Gastroesophageal sphincter (tissue), 4 donors: ENCODE results near the gene LMX1B. TPM values are rescaled to one million over a fixed set of nuclear protein-coding genes. Genes with fewer than 3 reads are reported as not detected.

Source experiments
- ATAC-seq: fragments of 150-250 bp; one replicate; pipeline ENCODE4 v1.9.1; 2016; ENCODE audit warnings: mild to moderate bottlenecking, moderate library complexity
- H3K27ac ChIP-seq, 4 donors: fragments of 200-600 bp; sonication (generic) in 3 of 4; 1 replicate in 3 of 4; 2 replicates in 1 of 4; pipeline ENCODE4 v1.5.1; 2016 to 2019
- H3K27me3 ChIP-seq: fragments of 200-600 bp; sonication (generic); one replicate; pipeline ENCODE4 v1.5.1; 2019
- H3K36me3 ChIP-seq, 2 donors: fragments of 200-600 bp; sonication (generic); one replicate each; pipeline ENCODE4 v1.5.1; 2019; ENCODE audit warnings: control low read depth in 1 of 2
- H3K4me1 ChIP-seq, 3 donors: fragments of 200-600 bp; sonication (generic); 1 replicate in 2 of 3; 2 replicates in 1 of 3; pipeline ENCODE4 v1.5.1; 2016 to 2019; ENCODE audit warnings: control low read depth in 2 of 3
- H3K4me3 ChIP-seq, 2 donors: fragments of 200-600 bp; sonication (generic); one replicate each; pipeline ENCODE4 v1.5.1; 2019; ENCODE audit warnings: mild to moderate bottlenecking in 1 of 2, moderate library complexity in 1 of 2
- H3K9me3 ChIP-seq, 3 donors: fragments of 200-600 bp; sonication (generic); one replicate each; pipeline ENCODE4 v1.5.1; 2017 to 2019; ENCODE audit warnings: control low read depth in 2 of 3
- EP300 ChIP-seq: sonication (generic); formaldehyde crosslinking; IDR thresholded peaks from one replicate; pipeline ENCODE4 v1.6.1; 2017; ENCODE audit warnings: antibody characterized with exemption, mild to moderate bottlenecking
- POLR2A ChIP-seq, 2 donors: fragments of 450-650 bp; IDR thresholded peaks; one replicate each; pipeline ENCODE4 v1.6.1; 2017; ENCODE audit warnings: antibody characterized with exemption in 2 of 2, mild to moderate bottlenecking in 2 of 2, moderate library complexity in 1 of 2
- POLR2AphosphoS5 ChIP-seq: sonication (generic); formaldehyde crosslinking; IDR thresholded peaks from one replicate; pipeline ENCODE4 v1.6.1; 2017; ENCODE audit warnings: antibody characterized with exemption
- WGBS, 2 donors: methylation state at CpG; one replicate each; pipeline ENCODE4 v1.1.5; 2018; ENCODE audit warnings: low coverage in 1 of 2; 5-methylcytosine and 5-hydroxymethylcytosine counted together
- total RNA-seq, 4 donors: library from RNA; depleted of rRNA; stranded (reverse); fragments of >200 nt; gene quantifications; one replicate each; pipeline ENCODE4 v1.1.0, GENCODE V29; 2016
- TF ChIP-seq, protein P1 (sequence below), 4 experiments: fragments of 200-600 bp in 2 of 4; fragments of 450-650 bp in 2 of 4; sonication (generic) in 1 of 4; IDR thresholded peaks; one replicate each; pipeline ENCODE4 v1.5.1; 2017 to 2019; ENCODE audit warnings: antibody characterized with exemption in 4 of 4, mild to moderate bottlenecking in 2 of 4, moderate library complexity in 2 of 4

LMX1B gene
- total RNA-seq, 4 donors from 2014 or later, result 0.13 to 0.58 (median 0.27) TPM

DNA sequence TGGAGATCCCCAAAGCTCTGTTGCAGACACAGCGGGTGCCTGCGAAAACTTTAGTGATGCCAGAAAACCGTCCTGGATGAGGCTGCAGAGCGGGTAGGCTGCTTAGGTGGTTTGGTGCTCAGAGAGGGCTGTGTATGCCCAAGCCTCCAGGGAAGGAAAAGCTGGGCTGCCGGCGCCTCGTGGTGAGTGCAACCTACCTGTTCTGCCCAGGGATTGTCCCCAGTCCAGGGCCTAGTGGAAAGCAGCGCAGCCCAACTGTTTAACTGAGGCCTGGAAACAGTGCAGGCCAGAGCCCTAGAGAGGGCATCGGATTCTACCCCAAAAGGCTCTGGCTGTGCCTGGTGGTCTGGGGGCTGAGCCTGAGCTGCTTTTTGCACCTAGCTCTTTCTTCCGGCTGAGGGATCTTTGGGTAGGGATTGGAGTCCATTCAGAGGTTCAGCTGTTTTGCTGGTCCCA, 2.8 kb downstream of the LMX1B start:
- TF ChIP-seq POLR2A (IDR thresholded peaks at IDR 0.05), result no peak
- TF ChIP-seq POLR2AphosphoS5, result no peak
- no peak for TF ChIP-seq EP300
- TF ChIP-seq, protein P1, sequence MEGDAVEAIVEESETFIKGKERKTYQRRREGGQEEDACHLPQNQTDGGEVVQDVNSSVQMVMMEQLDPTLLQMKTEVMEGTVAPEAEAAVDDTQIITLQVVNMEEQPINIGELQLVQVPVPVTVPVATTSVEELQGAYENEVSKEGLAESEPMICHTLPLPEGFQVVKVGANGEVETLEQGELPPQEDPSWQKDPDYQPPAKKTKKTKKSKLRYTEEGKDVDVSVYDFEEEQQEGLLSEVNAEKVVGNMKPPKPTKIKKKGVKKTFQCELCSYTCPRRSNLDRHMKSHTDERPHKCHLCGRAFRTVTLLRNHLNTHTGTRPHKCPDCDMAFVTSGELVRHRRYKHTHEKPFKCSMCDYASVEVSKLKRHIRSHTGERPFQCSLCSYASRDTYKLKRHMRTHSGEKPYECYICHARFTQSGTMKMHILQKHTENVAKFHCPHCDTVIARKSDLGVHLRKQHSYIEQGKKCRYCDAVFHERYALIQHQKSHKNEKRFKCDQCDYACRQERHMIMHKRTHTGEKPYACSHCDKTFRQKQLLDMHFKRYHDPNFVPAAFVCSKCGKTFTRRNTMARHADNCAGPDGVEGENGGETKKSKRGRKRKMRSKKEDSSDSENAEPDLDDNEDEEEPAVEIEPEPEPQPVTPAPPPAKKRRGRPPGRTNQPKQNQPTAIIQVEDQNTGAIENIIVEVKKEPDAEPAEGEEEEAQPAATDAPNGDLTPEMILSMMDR (IDR thresholded peaks at IDR 0.05), result no peak
- peaks cover 98% of the 10 kb centered on the region for H3K27me3 ChIP-seq
- no peaks in the 10 kb centered on the region for H3K9me3 ChIP-seq
- H3K27ac ChIP-seq, result no peak overlapping the region
- no peaks in the 10 kb centered on the region for H3K36me3 ChIP-seq
- no peak for ATAC-seq
- no peak overlapping the region for H3K4me3 ChIP-seq
- 92% methylated on average over 2 to 6 of the region's 10 CpGs for WGBS, 2 donors
- H3K4me1 ChIP-seq, result peaks cover 0 to 54% (median 23%) of the 10 kb centered on the region in 3 donors

DNA sequence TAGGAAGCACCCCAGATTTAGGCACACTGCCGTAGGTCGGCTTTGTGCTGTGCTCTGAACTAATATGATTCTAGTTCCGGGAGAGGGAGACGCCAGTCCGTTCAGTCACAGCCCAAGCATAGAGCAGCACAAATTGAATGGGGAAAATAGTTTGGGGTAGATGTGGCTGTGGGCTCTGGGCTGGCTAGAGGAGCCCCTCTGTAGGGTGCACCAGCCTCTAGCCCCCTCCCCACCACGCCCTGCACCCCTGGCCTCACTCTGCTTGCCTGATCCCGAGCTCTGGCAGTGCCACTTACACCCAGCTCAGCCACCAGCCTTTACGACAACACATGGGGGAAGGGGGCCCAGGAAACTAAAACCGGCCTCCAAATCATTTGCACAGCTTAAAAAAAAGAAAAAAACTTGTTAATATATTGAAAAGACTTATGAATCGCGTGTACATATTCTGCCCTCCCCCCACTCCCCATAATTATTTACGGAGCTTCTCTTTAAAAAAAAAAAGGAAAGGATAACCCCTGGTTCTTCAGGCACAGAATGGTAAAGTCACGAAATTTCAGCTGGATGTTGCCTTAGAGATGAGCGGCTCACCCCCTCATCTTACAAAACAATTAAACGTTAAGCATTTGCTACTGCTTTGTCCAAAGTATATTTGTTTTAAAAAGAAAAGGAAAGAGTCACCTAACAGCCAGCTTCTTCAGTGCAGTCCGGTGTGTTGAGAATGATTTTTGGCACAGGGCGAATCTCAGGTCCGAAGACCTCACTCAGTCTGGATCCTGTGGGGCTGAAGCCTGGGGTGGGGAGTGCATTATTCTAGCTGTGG, 3.5 kb downstream of the LMX1B start:
- Histone ChIP-seq H3K36me3 (no peaks in the 10 kb centered on the region), H3K27me3 (peaks cover 98% of the 10 kb centered on the region), H3K4me3 (no peak overlapping the region), H3K27ac (no peak overlapping the region), H3K4me1 (peaks cover 0 to 47% (median 16%) of the 10 kb centered on the region in 3 donors), H3K9me3 (no peaks in the 10 kb centered on the region)
- ATAC-seq, result no peak
- 58% methylated on average over 9 to 13 of the region's 18 CpGs for WGBS, 2 donors
- no peak for TF ChIP-seq POLR2A (IDR thresholded peaks at IDR 0.05)
- TF ChIP-seq POLR2AphosphoS5, result no peak
- TF ChIP-seq, protein P1 (IDR thresholded peaks at IDR 0.05), result no peak
- TF ChIP-seq EP300, result no peak

GRCh38 chr9:126617823-126618165, 4.1 kb downstream of the LMX1B start:
- ATAC-seq, result no peak
- Histone ChIP-seq H3K27me3 (peaks cover 98% of the 10 kb centered on the region), H3K36me3 (no peaks in the 10 kb centered on the region), H3K4me1 (peaks cover 0 to 41% (median 10%) of the 10 kb centered on the region in 3 donors), H3K27ac (no peak overlapping the region), H3K9me3 (no peaks in the 10 kb centered on the region), H3K4me3 (no peak overlapping the region)
- 25 to 41% methylated on average over 8 to 11 of the region's 12 CpGs for WGBS, 2 donors
- TF ChIP-seq POLR2A (IDR thresholded peaks at IDR 0.05) (no peak), EP300 (no peak)

GRCh38 chr9:126618190-126618584, 4.5 kb downstream of the LMX1B start:
- Histone ChIP-seq H3K36me3 (no peaks in the 10 kb centered on the region), H3K4me3 (no peak overlapping the region), H3K27ac (no peak overlapping the region), H3K4me1 (peaks cover 0 to 37% (median 6%) of the 10 kb centered on the region in 3 donors), H3K9me3 (no peaks in the 10 kb centered on the region), H3K27me3 (peaks cover 98% of the 10 kb centered on the region)
- TF ChIP-seq POLR2AphosphoS5 (no peak), EP300 (no peak), POLR2A (IDR thresholded peaks at IDR 0.05) (no peak)
- TF ChIP-seq, protein P1 (IDR thresholded peaks at IDR 0.05), result no peak
- WGBS, 2 donors, result 20% methylated on average over 5 of the region's 11 CpGs; no CpG with 5 or more reads in 1 of the 2 donors
- no peak for ATAC-seq

GRCh38 chr9:126618585-126619360, 5.0 kb downstream of the LMX1B start:
- ATAC-seq, result no peak
- Histone ChIP-seq H3K9me3 (no peaks in the 10 kb centered on the region), H3K4me1 (peaks cover 0 to 34% (median 4%) of the 10 kb centered on the region in 3 donors), H3K4me3 (no peak overlapping the region), H3K27me3 (peaks cover 98% of the 10 kb centered on the region), H3K36me3 (no peaks in the 10 kb centered on the region), H3K27ac (no peak overlapping the region)
- 25 to 31% methylated on average over 6 to 22 of the region's 50 CpGs for whole genome bisulfite sequencing, 2 donors
- TF ChIP-seq POLR2A (IDR thresholded peaks at IDR 0.05), result no peak
- TF ChIP-seq EP300, result no peak
- no peak for TF ChIP-seq POLR2AphosphoS5
- TF ChIP-seq, protein P1 (IDR thresholded peaks at IDR 0.05), result no peak
